HepG2 (cell line): ENCODE measurements around the gene KCNJ13.

Experiments
- CTCF ChIP-seq: sonication (generic); formaldehyde crosslinking; IDR thresholded peaks from 2 replicates; pipeline ENCODE4 v1.5.0; 2020; ENCODE audit warnings: mild to moderate bottlenecking, missing genetic modification reagents, moderate library complexity
- FOXO1 ChIP-seq: sonication (generic); formaldehyde crosslinking; IDR thresholded peaks from 2 replicates; pipeline ENCODE4 v1.4.0; 2020; ENCODE audit warnings: missing genetic modification reagents

GRCh38 chr2:232748038-232748437 lies 28.3 kb downstream of the KCNJ13 start:
- TF ChIP-seq CTCF (CRISPR knock-in tag): no peak
- TF ChIP-seq FOXO1 (CRISPR knock-in tag): no peak
